GM06990 (cell line): ENCODE data around the gene AOC1.
"Not testable (repeated sequence)": the region's sequence is repeated elsewhere in the genome, so short reads cannot be mapped to it uniquely, and the experiment has no call there.

ENCODE experiments used
- DNase-seq: peaks from one replicate; pipeline ENCODE4 v3.0.0-alpha.2; 2011; ENCODE audit not compliant: insufficient read length; ENCODE audit errors: extremely low read depth
- H3K27me3 ChIP-seq: replicated peaks from 2 replicates; pipeline ENCODE4 v1.6.0; 2011; ENCODE audit warnings: low read length; ENCODE audit not compliant: control insufficient read depth, insufficient read depth
- H3K36me3 ChIP-seq: 2 replicates; pipeline ENCODE4 v1.5.1; 2011; ENCODE audit warnings: low read length; ENCODE audit not compliant: control insufficient read depth, insufficient read depth
- H3K4me3 ChIP-seq: replicated peaks from 2 replicates; pipeline ENCODE4 v1.5.1; 2011; ENCODE audit warnings: low read depth, mild to moderate bottlenecking, control low read depth, low read length
- CTCF ChIP-seq: IDR thresholded peaks from 2 replicates; pipeline ENCODE4 v1.5.1; 2011; ENCODE audit warnings: low read length, control low read depth, mild to moderate bottlenecking, inconsistent platforms; ENCODE audit not compliant: insufficient read depth, poor library complexity, severe bottlenecking

AOC1 gene

GRCh38 chr7:150806863-150807262 is 45.5 kb upstream of the AOC1 start:
- Histone ChIP-seq H3K27me3 (peaks cover 2% of the 10 kb centered on the region), H3K36me3 (no peaks in the 10 kb centered on the region), H3K4me3 (no peak overlapping the region)
- DNase-seq, result no peak
- no peak for TF ChIP-seq CTCF

- H3K27me3 ChIP-seq, H3K4me3 ChIP-seq, H3K36me3 ChIP-seq, DNase-seq: not testable (repeated sequence)
These were observed 44.5 kb upstream of the AOC1 start for GRCh38 chr7:150807616-150808438.

GRCh38 chr7:150814328-150815001 is 37.9 kb upstream of the AOC1 start:
- Histone ChIP-seq H3K27me3 (no peaks in the 10 kb centered on the region), H3K4me3 (no peak overlapping the region), H3K36me3 (no peaks in the 10 kb centered on the region)
- no peak for TF ChIP-seq CTCF
- no peak for DNase-seq

GRCh38 chr7:150818971-150819370 is 33.3 kb upstream of the AOC1 start:
- no peak for DNase-seq
- TF ChIP-seq CTCF, result no peak
- Histone ChIP-seq H3K4me3 (no peak overlapping the region), H3K27me3 (no peaks in the 10 kb centered on the region), H3K36me3 (no peaks in the 10 kb centered on the region)

- H3K4me3 ChIP-seq, result no peak overlapping the region
- no peak for TF ChIP-seq CTCF
- no peaks in the 10 kb centered on the region for H3K36me3 ChIP-seq
- H3K27me3 ChIP-seq, result no peaks in the 10 kb centered on the region
- no peak for DNase-seq
These were observed 32.2 kb upstream of the AOC1 start for GRCh38 chr7:150820148-150820547.

GRCh38 chr7:150820578-150821198 is 31.6 kb upstream of the AOC1 start:
- H3K4me3 ChIP-seq, result no peak overlapping the region
- H3K27me3 ChIP-seq, result no peaks in the 10 kb centered on the region
- TF ChIP-seq CTCF, result no peak
- H3K36me3 ChIP-seq, result no peaks in the 10 kb centered on the region
- DNase-seq, result no peak
